NB4 (cell line): ENCODE measurements around the gene METTL6.

Source experiments
- CTCF ChIP-seq: IDR thresholded peaks from one replicate; pipeline ENCODE4 v1.5.1; 2012; ENCODE audit warnings: low read depth, low read length
- MAX ChIP-seq: IDR thresholded peaks from 2 replicates; pipeline ENCODE4 v1.6.1; 2011; ENCODE audit warnings: low read depth, low read length
- MYC ChIP-seq: IDR thresholded peaks from 2 replicates; pipeline ENCODE4 v1.6.1; 2011; ENCODE audit warnings: low read depth, low read length
- POLR2A ChIP-seq: IDR thresholded peaks from 2 replicates; pipeline ENCODE4 v1.6.1; 2011; ENCODE audit warnings: mild to moderate bottlenecking; ENCODE audit not compliant: insufficient read length; ENCODE audit errors: extremely low read depth

GRCh38 chr3:15404767-15405166 lies 22.6 kb downstream of the METTL6 start:
- TF ChIP-seq CTCF (no peak), MAX (no peak), POLR2A (no peak), MYC (no peak)
